Panc1 (cell line): ENCODE data around the gene MINK1. TPM values are rescaled to one million over a fixed set of nuclear protein-coding genes. Genes with fewer than 3 reads are reported as not detected.
A peak's percentile ranks its signal among the peaks of the same experiment; 100 is the strongest.

Experiments used
- ATAC-seq: fragments of 200-7000 bp; cut with Tn5 transposase; 2 replicates; pipeline ENCODE4 v1.9.1; 2020; ENCODE audit warnings: mild to moderate bottlenecking, moderate library complexity
- BruUV-seq: library from RNA; stranded (reverse); fragments of 400-500 nt; replicated peaks from 2 replicates; lab custom pipeline; 2021; lab: Mats Ljungman, UMichigan
- CTCF ChIA-PET: fragments of 300-600 bp; sonication (Branson Sonifier 250); formaldehyde crosslinking; loops from one replicate; lab custom pipeline; 2022; ENCODE audit warnings: antibody characterized with exemption; lab: Charles Lee
- POLR2A ChIA-PET: fragments of 300-600 bp; sonication (Branson Sonifier 250); formaldehyde crosslinking; loops from one replicate; lab custom pipeline; 2022; ENCODE audit warnings: antibody characterized with exemption; lab: Charles Lee
- DNase-seq: peaks from one replicate; pipeline ENCODE4 v3.0.0-alpha.2; 2010; ENCODE audit warnings: low read depth, low spot score
- H3K27ac ChIP-seq: 2 replicates; pipeline ENCODE4 v1.5.1; 2011; ENCODE audit warnings: mild to moderate bottlenecking, low read length, inconsistent platforms
- H3K27me3 ChIP-seq: fragments of 200-500 bp; sonication (Bioruptor generic); 2 replicates; pipeline ENCODE4 v1.6.0; 2014; ENCODE audit warnings: low read length, inconsistent platforms; ENCODE audit not compliant: control insufficient read depth, insufficient read depth
- H3K36me3 ChIP-seq: fragments of 200-500 bp; sonication (Bioruptor generic); 2 replicates; pipeline ENCODE4 v1.5.1; 2014; ENCODE audit warnings: inconsistent platforms, mild to moderate bottlenecking, low read length, moderate library complexity; ENCODE audit not compliant: control insufficient read depth, insufficient read depth
- H3K4me1 ChIP-seq: 2 replicates; pipeline ENCODE4 v1.5.1; 2011; ENCODE audit warnings: inconsistent platforms, mild to moderate bottlenecking, low read length, moderate library complexity; ENCODE audit not compliant: control insufficient read depth, insufficient read depth
- H3K4me3 ChIP-seq, 2 experiments: 2 replicates each; pipeline ENCODE4 v1.5.1; 2011 to 2012; ENCODE audit warnings: low read depth in 2 of 2, low read length in 2 of 2, mild to moderate bottlenecking in 2 of 2, inconsistent platforms in 1 of 2, moderate library complexity in 1 of 2
- H3K9me3 ChIP-seq: fragments of 200-500 bp; sonication (Bioruptor generic); 2 replicates; pipeline ENCODE4 v1.5.1; 2014; ENCODE audit warnings: low read depth, mild to moderate bottlenecking, inconsistent platforms, low read length, moderate library complexity; ENCODE audit not compliant: control insufficient read depth, insufficient read depth
- POLR2AphosphoS5 ChIP-seq: IDR thresholded peaks from 2 replicates; pipeline ENCODE4 v1.6.1; 2012; ENCODE audit warnings: mild to moderate bottlenecking, low read depth, low read length, moderate library complexity
- SIN3A ChIP-seq: IDR thresholded peaks from 2 replicates; pipeline ENCODE4 v1.6.1; 2012; ENCODE audit warnings: low read depth, mild to moderate bottlenecking, low read length, moderate library complexity, borderline replicate concordance; ENCODE audit not compliant: insufficient read depth
- TCF7L2 ChIP-seq: IDR thresholded peaks from 2 replicates; pipeline ENCODE4 v1.6.1; 2011; ENCODE audit warnings: mild to moderate bottlenecking, low read depth, low read length, inconsistent platforms
- in situ Hi-C: cut with HindIII; loops from 2 replicates; pipeline ENCODE4 v1.10.0; 2016; ENCODE audit warnings: low sequenced_read_pairs, low pct_unique_long_range_greater_than_20kb
- intact Hi-C: fragments of 100-400 bp; cut with micrococcal nuclease; formaldehyde crosslinking; loops from one replicate; pipeline ENCODE4 v1.10.0; 2022; ENCODE audit not compliant: unreplicated experiment
- total RNA-seq: library from RNA; stranded (reverse); gene quantifications from one replicate; pipeline ENCODE4 v1.2.1, GENCODE V29; 2021; ENCODE audit not compliant: unreplicated experiment
- TF ChIP-seq, protein P1 (sequence below), 2 experiments: IDR thresholded peaks; 2 replicates each; pipeline ENCODE4 v1.6.1; 2011 to 2012; ENCODE audit warnings: low read depth in 2 of 2, control low read depth in 1 of 2, low read length in 1 of 2, mild to moderate bottlenecking in 1 of 2, moderate library complexity in 1 of 2; ENCODE audit not compliant: insufficient read depth in 1 of 2
- TF ChIP-seq, protein P2 (sequence below): fragments of 450-650 bp; IDR thresholded peaks from 2 replicates; pipeline ENCODE4 v1.5.1; 2017; ENCODE audit warnings: mild to moderate bottlenecking

MINK1 gene
- total RNA-seq, 1 experiment from 2014 or later: 78.2 TPM

DNA sequence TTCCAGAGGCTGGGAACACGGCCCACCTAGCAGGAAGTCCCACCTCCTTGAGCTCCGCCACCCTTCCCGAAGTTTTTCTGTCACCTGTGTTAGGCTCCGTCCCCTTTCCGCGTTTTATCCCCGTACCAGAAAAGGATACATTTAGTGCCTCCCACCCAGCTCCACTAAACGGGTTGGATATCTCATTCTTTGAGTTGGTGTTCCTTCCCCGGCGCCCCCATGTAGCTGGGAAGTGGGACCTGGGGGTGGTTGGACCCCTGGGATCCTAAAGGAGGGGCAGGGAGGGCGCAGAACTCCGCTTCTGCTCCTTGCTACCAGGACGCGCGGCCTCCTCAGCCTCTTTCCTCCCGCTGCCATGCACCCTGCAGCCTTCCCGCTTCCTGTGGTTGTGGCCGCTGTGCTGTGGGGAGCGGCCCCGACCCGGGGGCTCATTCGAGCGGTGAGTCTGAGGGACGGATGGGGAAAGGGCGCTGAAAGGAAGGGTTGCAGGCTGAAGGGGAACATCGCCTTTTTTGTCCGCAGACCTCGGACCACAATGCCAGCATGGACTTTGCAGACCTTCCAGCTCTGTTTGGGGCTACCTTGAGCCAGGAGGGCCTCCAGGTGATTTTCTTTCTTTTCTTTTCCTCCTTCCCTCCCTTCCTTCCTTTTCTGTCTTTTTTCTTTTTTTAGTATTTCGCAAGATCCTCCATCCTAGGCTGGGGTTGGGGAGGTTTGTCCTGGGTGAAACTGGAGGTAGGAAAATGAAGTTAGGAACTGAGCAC is 107.6 kb downstream of the MINK1 start:
- DNase-seq: no peak
- peaks cover 11% of the 10 kb centered on the region for H3K36me3 ChIP-seq
- no peaks in the 10 kb centered on the region for H3K27me3 ChIP-seq
- intact Hi-C loops (no loop called here), in situ Hi-C loops (no loop called here)
- H3K4me3 ChIP-seq: peak overlapping the region; percentile 90 to 92
- H3K4me1 ChIP-seq: peaks cover 34% of the 10 kb centered on the region
- TF ChIP-seq POLR2AphosphoS5: 0 out of 2 replicates have a peak, but pooled peaks have one; percentile 61
- TF ChIP-seq, protein P1, sequence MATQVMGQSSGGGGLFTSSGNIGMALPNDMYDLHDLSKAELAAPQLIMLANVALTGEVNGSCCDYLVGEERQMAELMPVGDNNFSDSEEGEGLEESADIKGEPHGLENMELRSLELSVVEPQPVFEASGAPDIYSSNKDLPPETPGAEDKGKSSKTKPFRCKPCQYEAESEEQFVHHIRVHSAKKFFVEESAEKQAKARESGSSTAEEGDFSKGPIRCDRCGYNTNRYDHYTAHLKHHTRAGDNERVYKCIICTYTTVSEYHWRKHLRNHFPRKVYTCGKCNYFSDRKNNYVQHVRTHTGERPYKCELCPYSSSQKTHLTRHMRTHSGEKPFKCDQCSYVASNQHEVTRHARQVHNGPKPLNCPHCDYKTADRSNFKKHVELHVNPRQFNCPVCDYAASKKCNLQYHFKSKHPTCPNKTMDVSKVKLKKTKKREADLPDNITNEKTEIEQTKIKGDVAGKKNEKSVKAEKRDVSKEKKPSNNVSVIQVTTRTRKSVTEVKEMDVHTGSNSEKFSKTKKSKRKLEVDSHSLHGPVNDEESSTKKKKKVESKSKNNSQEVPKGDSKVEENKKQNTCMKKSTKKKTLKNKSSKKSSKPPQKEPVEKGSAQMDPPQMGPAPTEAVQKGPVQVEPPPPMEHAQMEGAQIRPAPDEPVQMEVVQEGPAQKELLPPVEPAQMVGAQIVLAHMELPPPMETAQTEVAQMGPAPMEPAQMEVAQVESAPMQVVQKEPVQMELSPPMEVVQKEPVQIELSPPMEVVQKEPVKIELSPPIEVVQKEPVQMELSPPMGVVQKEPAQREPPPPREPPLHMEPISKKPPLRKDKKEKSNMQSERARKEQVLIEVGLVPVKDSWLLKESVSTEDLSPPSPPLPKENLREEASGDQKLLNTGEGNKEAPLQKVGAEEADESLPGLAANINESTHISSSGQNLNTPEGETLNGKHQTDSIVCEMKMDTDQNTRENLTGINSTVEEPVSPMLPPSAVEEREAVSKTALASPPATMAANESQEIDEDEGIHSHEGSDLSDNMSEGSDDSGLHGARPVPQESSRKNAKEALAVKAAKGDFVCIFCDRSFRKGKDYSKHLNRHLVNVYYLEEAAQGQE (IDR thresholded peaks at IDR 0.05; ENCODE audit: insufficient read depth in 1 of 2, low read depth in 2 of 2, low read length in 1 of 2): no peak
- TF ChIP-seq, protein P2, sequence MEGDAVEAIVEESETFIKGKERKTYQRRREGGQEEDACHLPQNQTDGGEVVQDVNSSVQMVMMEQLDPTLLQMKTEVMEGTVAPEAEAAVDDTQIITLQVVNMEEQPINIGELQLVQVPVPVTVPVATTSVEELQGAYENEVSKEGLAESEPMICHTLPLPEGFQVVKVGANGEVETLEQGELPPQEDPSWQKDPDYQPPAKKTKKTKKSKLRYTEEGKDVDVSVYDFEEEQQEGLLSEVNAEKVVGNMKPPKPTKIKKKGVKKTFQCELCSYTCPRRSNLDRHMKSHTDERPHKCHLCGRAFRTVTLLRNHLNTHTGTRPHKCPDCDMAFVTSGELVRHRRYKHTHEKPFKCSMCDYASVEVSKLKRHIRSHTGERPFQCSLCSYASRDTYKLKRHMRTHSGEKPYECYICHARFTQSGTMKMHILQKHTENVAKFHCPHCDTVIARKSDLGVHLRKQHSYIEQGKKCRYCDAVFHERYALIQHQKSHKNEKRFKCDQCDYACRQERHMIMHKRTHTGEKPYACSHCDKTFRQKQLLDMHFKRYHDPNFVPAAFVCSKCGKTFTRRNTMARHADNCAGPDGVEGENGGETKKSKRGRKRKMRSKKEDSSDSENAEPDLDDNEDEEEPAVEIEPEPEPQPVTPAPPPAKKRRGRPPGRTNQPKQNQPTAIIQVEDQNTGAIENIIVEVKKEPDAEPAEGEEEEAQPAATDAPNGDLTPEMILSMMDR: no peak
- TF ChIP-seq SIN3A: no peak; the same call in 1 of the 2 replicates
- peak; percentile 11; the same call in 1 of the 2 replicates for TF ChIP-seq TCF7L2
- BruUV-seq: TSS peak; percentile 90
- peak; percentile 80 for ATAC-seq
- H3K27ac ChIP-seq: peak overlapping the region; percentile 89
- CTCF ChIA-PET: no interaction called here
- H3K9me3 ChIP-seq: no peaks in the 10 kb centered on the region
- POLR2A ChIA-PET: no interaction called here

DNA sequence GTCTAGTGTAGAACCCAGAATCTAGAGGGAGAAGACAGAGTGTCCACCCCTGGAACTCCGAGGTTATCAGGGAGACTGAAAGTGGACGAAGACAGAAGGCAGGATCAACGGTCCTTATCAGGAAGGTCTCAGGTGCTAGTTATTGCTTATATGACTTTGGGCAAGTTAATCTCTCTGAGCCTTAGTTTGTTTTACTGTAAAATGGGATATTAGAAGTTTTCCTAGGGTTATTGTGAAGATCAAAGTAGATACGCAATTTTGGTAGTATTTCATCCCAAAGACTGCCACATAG is 108.1 kb downstream of the MINK1 start:
- ATAC-seq (no peak), DNase-seq (no peak)
- H3K4me3 ChIP-seq: peak overlapping the region; percentile 90 to 92
- H3K27me3 ChIP-seq: no peaks in the 10 kb centered on the region
- POLR2A ChIA-PET: no interaction called here
- BruUV-seq: no TSS peak
- H3K27ac ChIP-seq: peak overlapping the region; percentile 89
- in situ Hi-C loops: no loop called here
- CTCF ChIA-PET: no interaction called here
- TF ChIP-seq POLR2AphosphoS5 (no peak), SIN3A (no peak), TCF7L2 (no peak)
- TF ChIP-seq, protein P1 (IDR thresholded peaks at IDR 0.05; ENCODE audit: insufficient read depth in 1 of 2, low read depth in 2 of 2, low read length in 1 of 2): no peak
- TF ChIP-seq, protein P2: no peak
- H3K4me1 ChIP-seq: peaks cover 35% of the 10 kb centered on the region
- H3K9me3 ChIP-seq: no peaks in the 10 kb centered on the region
- H3K36me3 ChIP-seq: peaks cover 12% of the 10 kb centered on the region
- intact Hi-C loops: no loop called here
